ENCODE measurements around the gene AKAP7. TPM values are rescaled to one million over a fixed set of nuclear protein-coding genes. Genes with fewer than 3 reads are reported as not detected.

AKAP7 gene
- polyA plus RNA-seq, 1 experiment: 0.63 TPM

DNA sequence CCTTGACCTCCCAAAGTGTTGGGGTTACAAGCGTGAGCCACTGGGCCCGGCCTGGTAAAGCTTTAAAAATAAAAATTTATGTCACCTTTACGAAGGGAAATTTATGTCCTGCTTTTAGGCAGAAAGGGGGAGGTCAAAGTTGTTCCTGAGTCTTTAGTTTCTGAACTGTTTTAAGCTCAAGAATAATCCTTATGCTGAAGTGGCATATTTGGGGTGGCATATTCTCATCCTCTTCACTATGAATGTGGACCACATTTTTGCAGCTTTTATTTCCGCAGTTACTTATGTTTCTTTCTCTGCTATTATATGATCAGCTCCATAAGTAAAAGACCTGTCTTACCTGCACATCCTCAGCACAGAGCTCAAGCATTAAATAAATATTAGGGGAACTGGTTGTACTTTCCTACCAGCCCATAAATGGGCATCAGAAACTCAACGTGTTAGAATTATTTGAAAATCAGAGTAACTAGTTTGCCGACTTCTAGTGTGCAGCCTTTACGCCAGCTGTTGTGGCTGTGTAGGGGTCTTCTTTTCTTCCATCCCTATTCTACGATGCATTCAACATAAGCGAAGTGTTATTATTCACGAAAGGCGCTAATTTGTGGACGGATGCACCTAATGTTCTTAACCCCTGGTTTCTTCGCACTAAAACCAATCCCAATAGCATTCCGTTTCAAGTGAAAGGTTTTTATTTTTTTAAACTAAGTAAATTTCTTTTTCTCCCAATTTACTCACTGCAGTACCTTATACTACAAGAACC, 867 bp upstream of the AKAP7 start:
- Histone ChIP-seq H3K36me3 (ENCODE audit: control insufficient read depth, insufficient read depth, low read length) (no peaks in the 10 kb centered on the region), H3K4me3 (ENCODE audit: low read depth, low read length) (peak overlapping the region; percentile 70), H3K27me3 (ENCODE audit: control insufficient read depth, insufficient read depth, low read length) (no peaks in the 10 kb centered on the region)
- ChIA-PET CTCF (interaction anchor here (1.1 to 3.0 kb wide), 3 partner anchors 17 to 494 kb away, joined by 3 to 10 read pairs (median 4); partner anchors contain the start of gene MED23), POLR2A (no interaction called here)
- TF ChIP-seq CTCF (IDR thresholded peaks at IDR 0.05; ENCODE audit: insufficient read depth, low read depth, low read length): no peak
- DNase-seq (ENCODE audit: low read depth): no peak

DNA sequence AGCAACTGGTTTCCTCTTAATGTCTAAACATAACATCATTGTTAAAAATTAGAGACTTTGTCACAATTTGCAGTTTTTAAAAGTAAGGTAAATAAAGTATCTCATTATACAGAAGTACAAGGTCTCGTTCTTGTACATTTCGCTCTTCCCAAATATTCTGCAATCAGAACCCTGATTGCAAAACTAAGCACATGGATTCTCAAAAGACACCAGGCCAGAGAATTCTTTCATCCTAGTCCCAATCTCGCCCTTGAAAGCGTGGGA, 355 bp upstream of the AKAP7 start:
- no peaks in the 10 kb centered on the region for H3K27me3 ChIP-seq (ENCODE audit: control insufficient read depth, insufficient read depth, low read length)
- ChIA-PET POLR2A (no interaction called here), CTCF (interaction anchor here (3.0 kb wide), 1 partner anchor 250 kb away, joined by 10 read pairs; no protein-coding TSS in a partner anchor)
- DNase-seq (ENCODE audit: low read depth): no peak
- peak overlapping the region; percentile 70 for H3K4me3 ChIP-seq (ENCODE audit: low read depth, low read length)
- no peaks in the 10 kb centered on the region for H3K36me3 ChIP-seq (ENCODE audit: control insufficient read depth, insufficient read depth, low read length)
- TF ChIP-seq CTCF (IDR thresholded peaks at IDR 0.05; ENCODE audit: insufficient read depth, low read depth, low read length): no peak

DNA sequence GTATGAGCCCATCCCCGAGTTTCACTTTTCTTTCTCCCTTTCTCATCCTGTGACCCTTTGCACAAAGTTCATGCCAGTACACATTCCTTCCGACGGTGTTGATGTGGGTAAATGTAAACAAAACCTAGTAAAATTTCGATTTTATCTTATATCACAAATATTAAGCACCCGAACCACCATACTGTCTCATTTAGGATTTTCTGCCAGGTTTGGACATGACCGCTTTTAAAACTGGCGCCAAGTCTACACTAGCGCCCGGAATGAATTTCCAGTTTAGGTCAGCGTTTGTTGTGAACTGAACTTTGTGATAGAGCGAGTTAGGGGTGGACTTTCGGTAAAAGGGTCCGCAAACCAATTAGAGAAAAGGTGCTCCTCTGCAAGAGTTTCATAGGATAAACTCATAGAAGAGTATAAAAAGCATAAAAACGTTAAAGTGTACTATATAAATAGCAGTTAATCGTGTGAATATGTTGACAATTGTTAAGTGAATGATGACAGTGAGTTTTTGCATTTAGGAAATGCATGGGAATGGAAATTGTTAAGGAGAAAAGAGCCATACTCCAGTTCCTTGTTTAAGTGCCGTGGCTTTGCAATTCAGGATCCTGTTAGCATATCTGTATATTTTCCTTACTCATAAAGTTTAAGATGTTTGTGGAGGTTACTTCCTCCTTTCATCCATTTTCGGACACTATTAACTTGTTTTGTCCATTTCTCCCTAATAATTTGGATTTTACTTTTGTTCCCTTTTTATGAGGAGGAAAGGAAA, 937 bp downstream of the AKAP7 start:
- POLR2A ChIA-PET: interaction anchor here (0.5 kb wide), 1 partner anchor 456 kb away, joined by 4 read pairs; no protein-coding TSS in a partner anchor
- Histone ChIP-seq H3K27me3 (ENCODE audit: control insufficient read depth, insufficient read depth, low read length) (no peaks in the 10 kb centered on the region), H3K36me3 (ENCODE audit: control insufficient read depth, insufficient read depth, low read length) (no peaks in the 10 kb centered on the region), H3K4me3 (ENCODE audit: low read depth, low read length) (peak overlapping the region; percentile 70)
- TF ChIP-seq CTCF (IDR thresholded peaks at IDR 0.05; ENCODE audit: insufficient read depth, low read depth, low read length): no peak
- CTCF ChIA-PET: interaction anchor here (0.6 kb wide), 2 partner anchors 229 to 243 kb away, joined by 3 read pairs; no protein-coding TSS in a partner anchor
- DNase-seq (ENCODE audit: low read depth): no peak

DNA sequence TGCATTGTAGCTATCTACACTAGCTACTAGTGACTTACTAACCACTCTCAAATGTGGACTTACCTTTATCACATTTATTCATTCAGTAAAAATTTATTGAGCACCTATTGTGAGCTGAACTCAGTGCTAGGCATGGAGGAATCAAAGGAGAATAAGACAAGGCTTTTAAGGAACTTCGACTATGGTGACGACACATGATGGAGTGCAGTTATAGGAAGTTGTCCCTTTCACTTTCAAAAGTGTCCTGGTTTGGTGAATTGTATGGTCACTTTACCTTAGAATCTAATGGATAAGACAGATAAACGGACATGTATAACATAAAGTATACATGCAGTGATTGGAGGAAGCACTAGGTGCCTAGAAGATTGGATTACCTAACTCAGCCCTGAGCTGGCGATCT, 4.3 kb downstream of the AKAP7 start:
- POLR2A ChIA-PET: no interaction called here
- H3K4me3 ChIP-seq (ENCODE audit: low read depth, low read length): no peak overlapping the region
- H3K27me3 ChIP-seq (ENCODE audit: control insufficient read depth, insufficient read depth, low read length): no peaks in the 10 kb centered on the region
- H3K36me3 ChIP-seq (ENCODE audit: control insufficient read depth, insufficient read depth, low read length): no peaks in the 10 kb centered on the region
- no peak for DNase-seq (ENCODE audit: low read depth)
- CTCF ChIA-PET: no interaction called here
- TF ChIP-seq CTCF (IDR thresholded peaks at IDR 0.05; ENCODE audit: insufficient read depth, low read depth, low read length): no peak

DNA sequence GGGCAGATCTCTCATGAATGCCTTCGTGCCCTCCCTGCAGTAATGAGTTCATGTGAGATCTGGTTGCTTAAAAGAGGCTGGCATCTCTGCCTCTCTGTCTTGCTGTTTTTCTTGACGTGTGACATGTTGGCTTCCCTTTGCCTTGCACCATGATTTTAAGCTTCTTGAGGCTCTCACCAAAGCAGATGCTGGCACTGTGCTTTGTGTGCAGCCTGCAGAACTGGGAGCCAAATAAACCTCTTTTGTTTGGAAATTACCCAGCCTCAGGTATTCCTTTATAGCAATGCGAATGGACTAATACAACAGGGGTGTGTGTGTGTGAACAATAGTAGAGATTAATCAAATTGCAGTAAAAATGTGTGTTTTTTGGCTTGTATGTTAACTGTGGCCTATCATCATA, 8.1 kb downstream of the AKAP7 start:
- ChIA-PET POLR2A (no interaction called here), CTCF (no interaction called here)

More for the DNA sequence above, 8.1 kb downstream of the AKAP7 start:
- Histone ChIP-seq H3K4me3 (ENCODE audit: low read depth, low read length) (no peak overlapping the region), H3K27me3 (ENCODE audit: control insufficient read depth, insufficient read depth, low read length) (no peaks in the 10 kb centered on the region), H3K36me3 (ENCODE audit: control insufficient read depth, insufficient read depth, low read length) (no peaks in the 10 kb centered on the region)
- no peak for TF ChIP-seq CTCF (IDR thresholded peaks at IDR 0.05; ENCODE audit: insufficient read depth, low read depth, low read length)
- DNase-seq (ENCODE audit: low read depth): no peak
